GM18870 (cell line): ENCODE measurements around the gene SDC1.

Experiments used
- ATAC-seq: cut with Tn5 transposase; IDR thresholded peaks from one replicate; pipeline ENCODE4 v1.9.1; 2021; ENCODE audit warnings: moderate library complexity; ENCODE audit not compliant: unreplicated experiment

Gene SDC1

GRCh38 chr2:20173496-20174402 is 51.2 kb downstream of the SDC1 start:
- ATAC-seq = no peak

GRCh38 chr2:20173064-20173463 is 51.9 kb downstream of the SDC1 start:
- no peak for ATAC-seq

- ATAC-seq = no peak
Observed at GRCh38 chr2:20172273-20173055, 52.5 kb downstream of the SDC1 start.

- no peak for ATAC-seq
Observed at GRCh38 chr2:20171445-20171977, 53.4 kb downstream of the SDC1 start.

GRCh38 chr2:20170704-20171250 is 54.2 kb downstream of the SDC1 start:
- ATAC-seq = no peak

- ATAC-seq = no peak
Observed at GRCh38 chr2:20169796-20170703, 54.9 kb downstream of the SDC1 start.

GRCh38 chr2:20168727-20169696 is 55.9 kb downstream of the SDC1 start:
- ATAC-seq = no peak

GRCh38 chr2:20168048-20168726 is 56.7 kb downstream of the SDC1 start:
- no peak for ATAC-seq

GRCh38 chr2:20167356-20167755 is 57.6 kb downstream of the SDC1 start:
- ATAC-seq = no peak

GRCh38 chr2:20165677-20166509 is 59.0 kb downstream of the SDC1 start:
- no peak for ATAC-seq

- ATAC-seq = no peak
Observed at GRCh38 chr2:20164734-20165478, 60.0 kb downstream of the SDC1 start.

- no peak for ATAC-seq
Observed at GRCh38 chr2:20164061-20164733, 60.7 kb downstream of the SDC1 start.

- no peak for ATAC-seq
Observed at GRCh38 chr2:20159411-20160070, 65.4 kb downstream of the SDC1 start.

- ATAC-seq = no peak
Observed at GRCh38 chr2:20157193-20157891, 67.6 kb downstream of the SDC1 start.

GRCh38 chr2:20156836-20157192 is 68.1 kb downstream of the SDC1 start:
- no peak for ATAC-seq
